Measurements from ENCODE around the gene CHD5.

The CHD5 gene

GRCh38 chr1:6093071-6093470, 87.0 kb downstream of the CHD5 start:
- no peaks in the 10 kb centered on the region for H3K36me3 ChIP-seq (ENCODE audit: control insufficient read depth, insufficient read depth, low read length)
- no peak overlapping the region for H3K27ac ChIP-seq (ENCODE audit: low read length)
- no peaks in the 10 kb centered on the region for H3K27me3 ChIP-seq (ENCODE audit: control insufficient read depth, insufficient read depth, low read length)
- no CpG with 5 or more reads among the region's 10 CpGs for WGBS (ENCODE audit: insufficient coverage, insufficient read length)
- H3K9me3 ChIP-seq (ENCODE audit: control insufficient read depth, insufficient read depth, low read length) = no peaks in the 10 kb centered on the region
- no peaks in the 10 kb centered on the region for H3K4me1 ChIP-seq (ENCODE audit: control insufficient read depth, insufficient read depth, low read length)
- DNase-seq (ENCODE audit: low read depth, low spot score) = no peak
- no peak overlapping the region for H3K4me3 ChIP-seq (ENCODE audit: low read length)

GRCh38 chr1:6092211-6092610, 87.9 kb downstream of the CHD5 start:
- Histone ChIP-seq H3K4me3 (ENCODE audit: low read length) (no peak overlapping the region), H3K27ac (ENCODE audit: low read length) (no peak overlapping the region), H3K4me1 (ENCODE audit: control insufficient read depth, insufficient read depth, low read length) (no peaks in the 10 kb centered on the region), H3K27me3 (ENCODE audit: control insufficient read depth, insufficient read depth, low read length) (no peaks in the 10 kb centered on the region), H3K9me3 (ENCODE audit: control insufficient read depth, insufficient read depth, low read length) (no peaks in the 10 kb centered on the region), H3K36me3 (ENCODE audit: control insufficient read depth, insufficient read depth, low read length) (no peaks in the 10 kb centered on the region)
- DNase-seq (ENCODE audit: low read depth, low spot score) = no peak
- WGBS (ENCODE audit: insufficient coverage, insufficient read length) = no CpG with 5 or more reads among the region's 10 CpGs

GRCh38 chr1:6091823-6092109, 88.4 kb downstream of the CHD5 start:
- H3K36me3 ChIP-seq (ENCODE audit: control insufficient read depth, insufficient read depth, low read length) = no peaks in the 10 kb centered on the region
- DNase-seq (ENCODE audit: low read depth, low spot score) = no peak
- no peak overlapping the region for H3K27ac ChIP-seq (ENCODE audit: low read length)
- H3K27me3 ChIP-seq (ENCODE audit: control insufficient read depth, insufficient read depth, low read length) = no peaks in the 10 kb centered on the region
- H3K4me3 ChIP-seq (ENCODE audit: low read length) = no peak overlapping the region
- no peaks in the 10 kb centered on the region for H3K9me3 ChIP-seq (ENCODE audit: control insufficient read depth, insufficient read depth, low read length)
- no peaks in the 10 kb centered on the region for H3K4me1 ChIP-seq (ENCODE audit: control insufficient read depth, insufficient read depth, low read length)
- WGBS (ENCODE audit: insufficient coverage, insufficient read length) = no CpG with 5 or more reads among the region's 10 CpGs

- no peaks in the 10 kb centered on the region for H3K36me3 ChIP-seq (ENCODE audit: control insufficient read depth, insufficient read depth, low read length)
- no peak overlapping the region for H3K27ac ChIP-seq (ENCODE audit: low read length)
- no peak for DNase-seq (ENCODE audit: low read depth, low spot score)
- H3K27me3 ChIP-seq (ENCODE audit: control insufficient read depth, insufficient read depth, low read length) = no peaks in the 10 kb centered on the region
- H3K4me1 ChIP-seq (ENCODE audit: control insufficient read depth, insufficient read depth, low read length) = no peaks in the 10 kb centered on the region
- H3K9me3 ChIP-seq (ENCODE audit: control insufficient read depth, insufficient read depth, low read length) = no peaks in the 10 kb centered on the region
- no peak overlapping the region for H3K4me3 ChIP-seq (ENCODE audit: low read length)
- WGBS (ENCODE audit: insufficient coverage, insufficient read length) = no CpG with 5 or more reads among the region's 25 CpGs
Observed at GRCh38 chr1:6090996-6091822, 88.9 kb downstream of the CHD5 start.

GRCh38 chr1:6090288-6090687, 89.8 kb downstream of the CHD5 start:
- Histone ChIP-seq H3K27me3 (ENCODE audit: control insufficient read depth, insufficient read depth, low read length) (no peaks in the 10 kb centered on the region), H3K9me3 (ENCODE audit: control insufficient read depth, insufficient read depth, low read length) (no peaks in the 10 kb centered on the region), H3K4me3 (ENCODE audit: low read length) (no peak overlapping the region), H3K36me3 (ENCODE audit: control insufficient read depth, insufficient read depth, low read length) (no peaks in the 10 kb centered on the region), H3K4me1 (ENCODE audit: control insufficient read depth, insufficient read depth, low read length) (no peaks in the 10 kb centered on the region), H3K27ac (ENCODE audit: low read length) (no peak overlapping the region)
- no peak for DNase-seq (ENCODE audit: low read depth, low spot score)
- WGBS (ENCODE audit: insufficient coverage, insufficient read length) = no CpG with 5 or more reads among the region's 18 CpGs

GRCh38 chr1:6088956-6089355, 91.2 kb downstream of the CHD5 start:
- H3K4me3 ChIP-seq (ENCODE audit: low read length) = no peak overlapping the region
- no peaks in the 10 kb centered on the region for H3K27me3 ChIP-seq (ENCODE audit: control insufficient read depth, insufficient read depth, low read length)
- H3K27ac ChIP-seq (ENCODE audit: low read length) = no peak overlapping the region
- H3K9me3 ChIP-seq (ENCODE audit: control insufficient read depth, insufficient read depth, low read length) = no peaks in the 10 kb centered on the region
- no CpG with 5 or more reads among the region's 19 CpGs for WGBS (ENCODE audit: insufficient coverage, insufficient read length)
- DNase-seq (ENCODE audit: low read depth, low spot score) = no peak
- no peaks in the 10 kb centered on the region for H3K36me3 ChIP-seq (ENCODE audit: control insufficient read depth, insufficient read depth, low read length)
- no peaks in the 10 kb centered on the region for H3K4me1 ChIP-seq (ENCODE audit: control insufficient read depth, insufficient read depth, low read length)

GRCh38 chr1:6087958-6088357, 92.2 kb downstream of the CHD5 start:
- no peak for DNase-seq (ENCODE audit: low read depth, low spot score)
- no CpG with 5 or more reads among the region's 6 CpGs for WGBS (ENCODE audit: insufficient coverage, insufficient read length)
- H3K9me3 ChIP-seq (ENCODE audit: control insufficient read depth, insufficient read depth, low read length) = no peaks in the 10 kb centered on the region
- H3K36me3 ChIP-seq (ENCODE audit: control insufficient read depth, insufficient read depth, low read length) = no peaks in the 10 kb centered on the region
- no peak overlapping the region for H3K4me3 ChIP-seq (ENCODE audit: low read length)
- H3K27ac ChIP-seq (ENCODE audit: low read length) = no peak overlapping the region
- H3K4me1 ChIP-seq (ENCODE audit: control insufficient read depth, insufficient read depth, low read length) = no peaks in the 10 kb centered on the region
- no peaks in the 10 kb centered on the region for H3K27me3 ChIP-seq (ENCODE audit: control insufficient read depth, insufficient read depth, low read length)

- no CpG with 5 or more reads among the region's 14 CpGs for WGBS (ENCODE audit: insufficient coverage, insufficient read length)
- no peak overlapping the region for H3K4me3 ChIP-seq (ENCODE audit: low read length)
- no peaks in the 10 kb centered on the region for H3K9me3 ChIP-seq (ENCODE audit: control insufficient read depth, insufficient read depth, low read length)
- DNase-seq (ENCODE audit: low read depth, low spot score) = no peak
- H3K27me3 ChIP-seq (ENCODE audit: control insufficient read depth, insufficient read depth, low read length) = no peaks in the 10 kb centered on the region
- H3K27ac ChIP-seq (ENCODE audit: low read length) = no peak overlapping the region
- H3K36me3 ChIP-seq (ENCODE audit: control insufficient read depth, insufficient read depth, low read length) = no peaks in the 10 kb centered on the region
- no peaks in the 10 kb centered on the region for H3K4me1 ChIP-seq (ENCODE audit: control insufficient read depth, insufficient read depth, low read length)
Observed at GRCh38 chr1:6087377-6087772, 92.7 kb downstream of the CHD5 start.

- DNase-seq (ENCODE audit: low read depth, low spot score) = no peak
- Histone ChIP-seq H3K4me1 (ENCODE audit: control insufficient read depth, insufficient read depth, low read length) (no peaks in the 10 kb centered on the region), H3K4me3 (ENCODE audit: low read length) (no peak overlapping the region), H3K36me3 (ENCODE audit: control insufficient read depth, insufficient read depth, low read length) (no peaks in the 10 kb centered on the region), H3K27me3 (ENCODE audit: control insufficient read depth, insufficient read depth, low read length) (no peaks in the 10 kb centered on the region), H3K9me3 (ENCODE audit: control insufficient read depth, insufficient read depth, low read length) (no peaks in the 10 kb centered on the region), H3K27ac (ENCODE audit: low read length) (no peak overlapping the region)
- no CpG with 5 or more reads among the region's 15 CpGs for WGBS (ENCODE audit: insufficient coverage, insufficient read length)
Observed at GRCh38 chr1:6086762-6087376, 93.3 kb downstream of the CHD5 start.

GRCh38 chr1:6086358-6086757, 93.8 kb downstream of the CHD5 start:
- H3K27me3 ChIP-seq (ENCODE audit: control insufficient read depth, insufficient read depth, low read length) = no peaks in the 10 kb centered on the region
- H3K9me3 ChIP-seq (ENCODE audit: control insufficient read depth, insufficient read depth, low read length) = no peaks in the 10 kb centered on the region
- H3K27ac ChIP-seq (ENCODE audit: low read length) = no peak overlapping the region
- H3K36me3 ChIP-seq (ENCODE audit: control insufficient read depth, insufficient read depth, low read length) = no peaks in the 10 kb centered on the region
- no peaks in the 10 kb centered on the region for H3K4me1 ChIP-seq (ENCODE audit: control insufficient read depth, insufficient read depth, low read length)
- WGBS (ENCODE audit: insufficient coverage, insufficient read length) = no CpG with 5 or more reads among the region's 13 CpGs
- no peak overlapping the region for H3K4me3 ChIP-seq (ENCODE audit: low read length)
- DNase-seq (ENCODE audit: low read depth, low spot score) = no peak

- no peaks in the 10 kb centered on the region; the same call in 1 of the 2 replicates for H3K4me1 ChIP-seq (ENCODE audit: control insufficient read depth, insufficient read depth, low read length)
- no peaks in the 10 kb centered on the region for H3K9me3 ChIP-seq (ENCODE audit: control insufficient read depth, insufficient read depth, low read length)
- H3K27me3 ChIP-seq (ENCODE audit: control insufficient read depth, insufficient read depth, low read length) = no peaks in the 10 kb centered on the region
- H3K27ac ChIP-seq (ENCODE audit: low read length) = no peak overlapping the region
- no peaks in the 10 kb centered on the region for H3K36me3 ChIP-seq (ENCODE audit: control insufficient read depth, insufficient read depth, low read length)
- no peak overlapping the region for H3K4me3 ChIP-seq (ENCODE audit: low read length)
- WGBS (ENCODE audit: insufficient coverage, insufficient read length) = no CpG with 5 or more reads among the region's 13 CpGs
- DNase-seq (ENCODE audit: low read depth, low spot score) = no peak
Observed at GRCh38 chr1:6085666-6086065, 94.5 kb downstream of the CHD5 start.

Data from iPS DF 6.9 (cell line).